Erythroblast (primary cell): ENCODE measurements around the gene ESPL1.

ENCODE experiments used
- GATA1 ChIP-seq: IDR thresholded peaks from 2 replicates; pipeline ENCODE4 v1.6.1; 2011; ENCODE audit warnings: low read depth, mild to moderate bottlenecking, control low read depth, low read length, moderate library complexity
- POLR2A ChIP-seq: IDR thresholded peaks from 2 replicates; pipeline ENCODE4 v1.6.1; 2011; ENCODE audit warnings: mild to moderate bottlenecking, low read length

- TF ChIP-seq POLR2A (no peak), GATA1 (no peak)
Observed at GRCh38 chr12:53222806-53223261, 45.3 kb upstream of the ESPL1 start.
